Lung (tissue), 12 donors: ENCODE data around the gene RAB24. TPM values are rescaled to one million over a fixed set of nuclear protein-coding genes. Genes with fewer than 3 reads are reported as not detected.
"Not testable (repeated sequence)": the region's sequence is repeated elsewhere in the genome, so short reads cannot be mapped to it uniquely, and the experiment has no call there.

ENCODE experiments used
- ATAC-seq: fragments of 200-7000 bp; cut with Tn5 transposase; one replicate; pipeline ENCODE4 v1.9.1; 2020; ENCODE audit warnings: moderate number of reproducible peaks; ENCODE audit not compliant: insufficient read depth, low FRiP score
- DNase-seq, 3 donors: peaks; one replicate each; pipeline ENCODE4 v3.0.0-alpha.2; 2013 to 2017
- H3K27ac ChIP-seq, 2 donors: one replicate each; pipeline ENCODE4 v1.5.1; 2013; ENCODE audit warnings: mild to moderate bottlenecking in 2 of 2, moderate library complexity in 2 of 2, control low read depth in 1 of 2, inconsistent platforms in 1 of 2, low read depth in 1 of 2, low read length in 1 of 2
- H3K27me3 ChIP-seq, 3 donors: one replicate each; pipeline ENCODE4 v1.5.1; 2013; ENCODE audit warnings: low read length in 2 of 3; ENCODE audit not compliant: control insufficient read depth in 3 of 3, insufficient read depth in 3 of 3
- H3K36me3 ChIP-seq, 4 donors: one replicate each; pipeline ENCODE4 v1.5.1; 2013; ENCODE audit warnings: low read length in 4 of 4, mild to moderate bottlenecking in 1 of 4, moderate library complexity in 1 of 4; ENCODE audit not compliant: control insufficient read depth in 4 of 4, insufficient read depth in 4 of 4
- H3K4me1 ChIP-seq, 5 donors: one replicate each; pipeline ENCODE4 v1.5.1; 2013; ENCODE audit warnings: low read length in 5 of 5, mild to moderate bottlenecking in 2 of 5, moderate library complexity in 1 of 5; ENCODE audit not compliant: control insufficient read depth in 5 of 5, insufficient read depth in 5 of 5
- H3K4me3 ChIP-seq: one replicate; pipeline ENCODE4 v1.5.1; 2013; ENCODE audit warnings: mild to moderate bottlenecking, control low read depth, moderate library complexity
- H3K9ac ChIP-seq, 2 donors: one replicate each; pipeline ENCODE4 v1.5.1; 2013; ENCODE audit warnings: low read length in 2 of 2, control low read depth in 1 of 2; ENCODE audit not compliant: insufficient read depth in 1 of 2
- H3K9me3 ChIP-seq, 4 donors: one replicate each; pipeline ENCODE4 v1.5.1; 2013; ENCODE audit warnings: low read length in 3 of 4, mild to moderate bottlenecking in 1 of 4, moderate library complexity in 1 of 4; ENCODE audit not compliant: control insufficient read depth in 4 of 4, insufficient read depth in 3 of 4
- CTCF ChIP-seq: IDR thresholded peaks from 2 replicates; pipeline ENCODE4 v1.5.1; 2012; ENCODE audit warnings: mild to moderate bottlenecking; ENCODE audit errors: control extremely low read depth, extremely low read depth
- WGBS, 2 donors: extraction: QIAGEN DNeasy Blood & Tissue Kit; methylation state at CpG; one replicate each; pipeline ENCODE4 v1.1.7; 2013; 5-methylcytosine and 5-hydroxymethylcytosine counted together
- polyA plus RNA-seq, 2 donors: library from polyadenylated mRNA; stranded (reverse); fragments of 200-250 nt; gene quantifications; one replicate each; pipeline ENCODE4 v1.2.1, GENCODE V29; 2013
- total RNA-seq, 2 donors: library from RNA; depleted of rRNA in 1 of 2; stranded (reverse); fragments of >200 nt in 1 of 2; gene quantifications; one replicate each; pipeline ENCODE4 v1.2.1, GENCODE V29; 2014 to 2021
- donor health status: control.
- donor health status: control.
- donor health status: Bipolar disorder and iron deficiency.
- donor health status: healthy.
- donor health status: DM: yes; HTN: yes; CAD: no.

RAB24 gene
- total and polyA plus RNA-seq, 4 donors, result 25.9 to 76.6 (median 42.4) TPM

GRCh38 chr5:177346820-177347219, 43.3 kb upstream of the RAB24 start:
- no peak for DNase-seq
- WGBS, 2 donors, result 81 to 85% methylated on average over 4 of the region's 4 CpGs
- TF ChIP-seq CTCF, result no peak

GRCh38 chr5:177344891-177345290, 41.4 kb upstream of the RAB24 start:
- H3K36me3 ChIP-seq, result peaks cover 6 to 23% (median 10%) of the 10 kb centered on the region in 4 donors
- TF ChIP-seq CTCF, result no peak
- H3K4me1 ChIP-seq, result peaks cover 1 to 4% (median 3%) of the 10 kb centered on the region in 5 donors
- H3K4me3 ChIP-seq, result no peak overlapping the region
- H3K27me3 ChIP-seq, result no peaks in the 10 kb centered on the region
- no peaks in the 10 kb centered on the region for H3K9me3 ChIP-seq
- H3K27ac ChIP-seq, result no peak overlapping the region
- no peak overlapping the region for H3K9ac ChIP-seq
- 96 to 97% methylated on average over 6 of the region's 6 CpGs for WGBS, 2 donors
- ATAC-seq, result no peak
- DNase-seq, result no peak

More at GRCh38 chr5:177346820-177347219, 43.3 kb upstream of the RAB24 start:
- Histone ChIP-seq H3K4me3 (no peak overlapping the region), H3K27me3 (no peaks in the 10 kb centered on the region), H3K4me1 (peaks cover 4 to 14% (median 11%) of the 10 kb centered on the region in 5 donors), H3K36me3 (peaks cover 3 to 22% (median 9%) of the 10 kb centered on the region in 4 donors), H3K9ac (no peak overlapping the region), H3K9me3 (no peaks in the 10 kb centered on the region), H3K27ac (no peak overlapping the region)
- no peak for ATAC-seq

GRCh38 chr5:177343777-177344176, 40.3 kb upstream of the RAB24 start:
- TF ChIP-seq CTCF, result no peak
- no peaks in the 10 kb centered on the region for H3K27me3 ChIP-seq
- no peak overlapping the region for H3K9ac ChIP-seq
- no peaks in the 10 kb centered on the region for H3K4me1 ChIP-seq
- no peak for ATAC-seq
- H3K4me3 ChIP-seq, result no peak overlapping the region
- no peak overlapping the region for H3K27ac ChIP-seq
- WGBS, 2 donors, result 96 to 98% methylated on average over 6 of the region's 6 CpGs
- DNase-seq, result no peak
- peaks cover 7 to 21% (median 11%) of the 10 kb centered on the region in 4 donors for H3K36me3 ChIP-seq
- H3K9me3 ChIP-seq, result no peaks in the 10 kb centered on the region

- not testable (repeated sequence) for H3K4me1 ChIP-seq, H3K9ac ChIP-seq, H3K27me3 ChIP-seq, H3K27ac ChIP-seq, H3K4me3 ChIP-seq, ATAC-seq, H3K9me3 ChIP-seq, DNase-seq
- WGBS, 2 donors, result 96% methylated on average over 14 of the region's 14 CpGs
- peaks cover 7 to 21% (median 15%) of the 10 kb centered on the region in 4 donors for H3K36me3 ChIP-seq
Measured at GRCh38 chr5:177343000-177343399, 39.5 kb upstream of the RAB24 start.
